ENCODE measurements around the gene SRSF3. TPM values are rescaled to one million over a fixed set of nuclear protein-coding genes. Genes with fewer than 3 reads are reported as not detected.

Gene SRSF3
- total and polyA plus RNA-seq, 2 donors (not counting 1 experiment from before 2014, with no cell fraction given) = 316 to 642 TPM

- H3K27me3 ChIP-seq (replicated peaks in 1 of 4; ENCODE audit: control extremely low read depth in 1 of 4, control insufficient read depth in 3 of 4, insufficient read depth in 4 of 4, low read length in 3 of 4) = no peaks in the 10 kb centered on the region
- CTCF ChIA-PET = interaction anchor here (0.5 kb wide), 1 partner anchor 163 kb away, joined by 4 read pairs; no protein-coding TSS in a partner anchor
- DNase-seq (peak; percentile 32), ATAC-seq (ENCODE audit: low read depth) (peak; percentile 53)
- Mint-ChIP-seq H3K9me3 (ENCODE audit: insufficient read depth) (no peaks in the 10 kb centered on the region), H3K4me3 (no peak overlapping the region), H3K27me3 (no peaks in the 10 kb centered on the region), H3K4me1 (peaks cover 4% of the 10 kb centered on the region), H3K27ac (no peak overlapping the region)
- H3K4me2 ChIP-seq (replicated peaks; ENCODE audit: low read depth, low read length, poor library complexity, severe bottlenecking) = no peak overlapping the region
- POLR2A ChIA-PET = interaction anchor here (0.7 to 1.1 kb wide), 3 partner anchors 29 to 112 kb away, joined by 3 to 6 read pairs (median 3); no protein-coding TSS in a partner anchor
- no peak overlapping the region for H3K27ac ChIP-seq (ENCODE audit: low read length in 2 of 2)
- TF ChIP-seq CTCF (IDR thresholded peaks at IDR 0.05) (no peak), EZH2 (IDR thresholded peaks at IDR 0.05; ENCODE audit: borderline replicate concordance, insufficient read depth, low read depth, low read length, poor library complexity, severe bottlenecking) (no peak)
- H3K36me3 ChIP-seq (replicated peaks in 1 of 2; ENCODE audit: control extremely low read depth in 1 of 2, control insufficient read depth in 1 of 2, extremely low read depth in 1 of 2, insufficient read depth in 2 of 2, low read length in 1 of 2) = no peaks in the 10 kb centered on the region
- H3K4me3 ChIP-seq (ENCODE audit: control extremely low read depth in 1 of 5, extremely low read depth in 1 of 5, insufficient read depth in 1 of 5, low read depth in 2 of 5, low read length in 4 of 5) = no peak overlapping the region
- H3K4me1 ChIP-seq (ENCODE audit: control insufficient read depth in 2 of 2, insufficient read depth in 2 of 2, low read length in 2 of 2) = peaks cover 3 to 6% of the 10 kb centered on the region in 2 donors
- WGBS (ENCODE audit: insufficient coverage) = no CpG with 5 or more reads among the region's 2 CpGs
- peaks cover 0 to 7% (median 0%) of the 10 kb centered on the region in 3 donors for H3K9me3 ChIP-seq (ENCODE audit: control extremely low read depth in 1 of 3, control insufficient read depth in 2 of 3, insufficient read depth in 1 of 3, low read length in 2 of 3)
- no peaks in the 10 kb centered on the region for H3K79me2 ChIP-seq (ENCODE audit: control insufficient read depth, insufficient read depth, low read length)
- H4K20me1 ChIP-seq (ENCODE audit: control insufficient read depth, insufficient read depth, low read length, poor library complexity, severe bottlenecking) = no peaks in the 10 kb centered on the region
- no peak overlapping the region for H3K9ac ChIP-seq (ENCODE audit: low read length)
- H2AFZ ChIP-seq (ENCODE audit: insufficient read depth, low read depth, low read length, poor library complexity, severe bottlenecking) = no peak overlapping the region
- intact Hi-C loops (cut with micrococcal nuclease) = no loop called here
Observed at GRCh38 chr6:36570264-36570663, 23.9 kb upstream of the SRSF3 start.

GRCh38 chr6:36571122-36572043, 22.8 kb upstream of the SRSF3 start:
- ATAC-seq (ENCODE audit: low read depth) = no peak
- DNase-seq = no peak
- H3K4me2 ChIP-seq (replicated peaks; ENCODE audit: low read depth, low read length, poor library complexity, severe bottlenecking) = no peak overlapping the region

More at GRCh38 chr6:36571122-36572043, 22.8 kb upstream of the SRSF3 start:
- Mint-ChIP-seq H3K27ac (no peak overlapping the region), H3K4me3 (no peak overlapping the region), H3K9me3 (ENCODE audit: insufficient read depth) (no peaks in the 10 kb centered on the region), H3K4me1 (peaks cover 4% of the 10 kb centered on the region), H3K27me3 (no peaks in the 10 kb centered on the region)
- Histone ChIP-seq H3K4me1 (ENCODE audit: control insufficient read depth in 2 of 2, insufficient read depth in 2 of 2, low read length in 2 of 2) (peaks cover 3 to 6% of the 10 kb centered on the region in 2 donors), H3K79me2 (ENCODE audit: control insufficient read depth, insufficient read depth, low read length) (no peaks in the 10 kb centered on the region), H3K4me3 (ENCODE audit: control extremely low read depth in 1 of 5, extremely low read depth in 1 of 5, insufficient read depth in 1 of 5, low read depth in 2 of 5, low read length in 4 of 5) (no peak overlapping the region), H3K9ac (ENCODE audit: low read length) (no peak overlapping the region), H3K36me3 (replicated peaks in 1 of 2; ENCODE audit: control extremely low read depth in 1 of 2, control insufficient read depth in 1 of 2, extremely low read depth in 1 of 2, insufficient read depth in 2 of 2, low read length in 1 of 2) (no peaks in the 10 kb centered on the region), H3K9me3 (ENCODE audit: control extremely low read depth in 1 of 3, control insufficient read depth in 2 of 3, insufficient read depth in 1 of 3, low read length in 2 of 3) (peaks cover 0 to 7% (median 0%) of the 10 kb centered on the region in 3 donors), H3K27me3 (replicated peaks in 1 of 4; ENCODE audit: control extremely low read depth in 1 of 4, control insufficient read depth in 3 of 4, insufficient read depth in 4 of 4, low read length in 3 of 4) (no peaks in the 10 kb centered on the region), H3K27ac (ENCODE audit: low read length in 2 of 2) (no peak overlapping the region), H4K20me1 (ENCODE audit: control insufficient read depth, insufficient read depth, low read length, poor library complexity, severe bottlenecking) (no peaks in the 10 kb centered on the region), H2AFZ (ENCODE audit: insufficient read depth, low read depth, low read length, poor library complexity, severe bottlenecking) (no peak overlapping the region)
- intact Hi-C loops (cut with micrococcal nuclease) = no loop called here
- ChIA-PET POLR2A (no interaction called here), CTCF (interaction anchor here (0.5 to 1.4 kb wide), 2 partner anchors 164 to 188 kb away, joined by 3 to 4 read pairs; no protein-coding TSS in a partner anchor)
- WGBS (ENCODE audit: insufficient coverage) = 86% methylated on average over 1 of the region's 4 CpGs
- TF ChIP-seq CTCF (IDR thresholded peaks at IDR 0.05) = no peak
- no peak for TF ChIP-seq EZH2 (IDR thresholded peaks at IDR 0.05; ENCODE audit: borderline replicate concordance, insufficient read depth, low read depth, low read length, poor library complexity, severe bottlenecking)

Measured in B cell (primary cell).